Measurements from ENCODE around the gene LPAR3.

Gene LPAR3

DNA sequence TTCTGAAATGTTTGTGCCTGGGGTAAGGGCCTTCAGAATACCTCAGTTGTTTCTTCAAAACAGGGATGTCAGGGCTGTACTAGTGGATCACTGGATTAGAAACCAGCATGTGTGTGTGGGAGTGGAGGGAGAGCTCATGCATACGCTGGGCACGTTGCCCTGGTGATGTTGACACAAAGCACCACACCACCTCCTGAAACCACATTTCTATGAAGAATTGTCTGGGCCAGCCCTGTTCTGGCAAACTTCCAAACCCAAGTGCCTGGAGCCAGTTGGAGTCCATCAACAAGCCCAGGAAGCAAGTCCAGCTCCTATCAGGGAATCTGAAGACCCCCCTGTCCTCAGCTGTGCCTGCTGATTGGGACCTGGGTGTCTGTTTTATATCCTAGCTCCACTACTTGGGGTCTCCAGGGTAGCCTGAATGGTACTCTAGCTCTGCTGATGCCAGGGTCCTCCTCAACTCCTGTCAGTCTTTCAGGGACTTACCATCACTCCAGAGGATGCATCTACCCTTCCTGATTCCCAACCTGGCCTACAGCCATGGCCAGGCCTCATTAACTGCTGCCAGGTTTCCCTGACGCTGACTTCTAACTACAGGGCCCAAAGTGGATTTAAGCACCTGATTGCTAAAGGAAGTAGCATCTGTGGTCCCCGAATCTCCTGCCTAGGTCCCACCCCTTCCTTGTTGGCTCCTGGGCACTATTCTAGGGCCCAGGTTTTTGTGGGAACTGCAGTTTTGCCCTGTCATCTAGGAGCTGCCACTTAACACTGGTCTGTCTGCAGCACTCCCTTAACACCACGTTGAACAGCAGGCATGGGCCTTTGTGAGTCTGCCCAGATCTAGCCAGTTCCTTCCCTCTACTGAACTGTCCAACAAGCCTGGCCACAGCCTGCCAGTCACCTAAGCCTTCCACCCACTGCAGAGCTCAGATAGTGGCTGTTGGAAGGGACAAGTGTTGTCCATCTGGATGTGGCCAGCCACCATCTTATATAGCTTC is 45.5 kb downstream of the LPAR3 start:
- Histone ChIP-seq H3K9me3 (ENCODE audit: control insufficient read depth in 2 of 2, low read length in 2 of 2) (no peaks in the 10 kb centered on the region), H3K9ac (ENCODE audit: low read depth in 1 of 2, low read length in 2 of 2) (no peak overlapping the region), H3K27ac (ENCODE audit: low read depth in 2 of 2, low read length in 2 of 2) (no peak overlapping the region), H3K4me3 (ENCODE audit: low read length in 2 of 2) (no peak overlapping the region), H3K4me1 (ENCODE audit: control insufficient read depth in 2 of 2, insufficient read depth in 2 of 2, low read length in 2 of 2) (peaks cover 4 to 10% of the 10 kb centered on the region in 2 donors), H3K36me3 (ENCODE audit: control insufficient read depth in 2 of 2, insufficient read depth in 2 of 2, low read length in 2 of 2) (no peaks in the 10 kb centered on the region), H3K27me3 (ENCODE audit: control insufficient read depth in 2 of 2, insufficient read depth in 2 of 2, low read length in 2 of 2) (no peaks in the 10 kb centered on the region)

DNA sequence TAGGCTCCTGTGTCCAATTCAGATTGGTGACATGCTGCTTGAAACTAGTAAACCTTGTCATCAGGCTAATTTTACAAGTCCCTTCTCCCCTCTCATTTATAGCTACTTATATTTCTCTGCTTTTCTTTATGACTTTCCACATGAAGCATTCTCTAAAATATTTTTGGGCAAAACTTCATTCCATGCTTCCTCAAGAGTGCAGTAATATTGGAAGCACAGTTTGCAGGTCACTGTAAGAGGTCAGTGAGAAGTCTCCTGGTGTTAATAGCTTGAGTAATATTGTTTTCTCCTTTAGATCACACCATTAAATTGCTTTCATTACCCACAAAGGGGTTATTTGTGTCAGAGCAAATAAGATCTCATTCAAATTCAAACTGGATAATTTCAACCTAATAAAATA is 46.6 kb downstream of the LPAR3 start:
- no peak overlapping the region for H3K27ac ChIP-seq (ENCODE audit: low read depth in 2 of 2, low read length in 2 of 2)
- peaks cover 4 to 10% of the 10 kb centered on the region in 2 donors for H3K4me1 ChIP-seq (ENCODE audit: control insufficient read depth in 2 of 2, insufficient read depth in 2 of 2, low read length in 2 of 2)
- no peaks in the 10 kb centered on the region for H3K27me3 ChIP-seq (ENCODE audit: control insufficient read depth in 2 of 2, insufficient read depth in 2 of 2, low read length in 2 of 2)
- H3K4me3 ChIP-seq (ENCODE audit: low read length in 2 of 2) = no peak overlapping the region
- H3K36me3 ChIP-seq (ENCODE audit: control insufficient read depth in 2 of 2, insufficient read depth in 2 of 2, low read length in 2 of 2) = no peaks in the 10 kb centered on the region
- no peak overlapping the region for H3K9ac ChIP-seq (ENCODE audit: low read depth in 1 of 2, low read length in 2 of 2)
- H3K9me3 ChIP-seq (ENCODE audit: control insufficient read depth in 2 of 2, low read length in 2 of 2) = no peaks in the 10 kb centered on the region

DNA sequence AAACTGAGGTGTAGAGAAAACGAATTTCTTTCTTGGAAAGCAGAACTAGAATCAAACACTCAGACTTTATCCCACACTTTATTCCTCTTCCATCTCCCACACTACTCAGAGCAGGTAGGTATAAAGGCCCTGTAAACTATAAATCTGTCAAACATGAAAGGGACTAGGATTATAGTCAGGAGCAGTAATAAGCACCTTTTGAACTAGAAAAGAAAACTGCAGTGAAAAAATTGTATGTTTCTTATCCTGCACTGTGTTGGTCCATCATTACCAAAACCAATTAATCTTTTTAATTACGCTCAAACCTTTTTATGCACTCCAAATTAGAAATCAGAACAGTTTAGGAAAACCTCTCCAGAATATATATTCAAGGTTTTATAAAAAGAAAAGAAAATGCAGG is 47.6 kb downstream of the LPAR3 start:
- no peaks in the 10 kb centered on the region for H3K27me3 ChIP-seq (ENCODE audit: control insufficient read depth in 2 of 2, insufficient read depth in 2 of 2, low read length in 2 of 2)
- H3K27ac ChIP-seq (ENCODE audit: low read depth in 2 of 2, low read length in 2 of 2) = no peak overlapping the region
- H3K4me1 ChIP-seq (ENCODE audit: control insufficient read depth in 2 of 2, insufficient read depth in 2 of 2, low read length in 2 of 2) = peaks cover 4 to 10% of the 10 kb centered on the region in 2 donors
- no peak overlapping the region for H3K4me3 ChIP-seq (ENCODE audit: low read length in 2 of 2)
- H3K9ac ChIP-seq (ENCODE audit: low read depth in 1 of 2, low read length in 2 of 2) = no peak overlapping the region
- H3K36me3 ChIP-seq (ENCODE audit: control insufficient read depth in 2 of 2, insufficient read depth in 2 of 2, low read length in 2 of 2) = no peaks in the 10 kb centered on the region
- no peaks in the 10 kb centered on the region for H3K9me3 ChIP-seq (ENCODE audit: control insufficient read depth in 2 of 2, low read length in 2 of 2)

DNA sequence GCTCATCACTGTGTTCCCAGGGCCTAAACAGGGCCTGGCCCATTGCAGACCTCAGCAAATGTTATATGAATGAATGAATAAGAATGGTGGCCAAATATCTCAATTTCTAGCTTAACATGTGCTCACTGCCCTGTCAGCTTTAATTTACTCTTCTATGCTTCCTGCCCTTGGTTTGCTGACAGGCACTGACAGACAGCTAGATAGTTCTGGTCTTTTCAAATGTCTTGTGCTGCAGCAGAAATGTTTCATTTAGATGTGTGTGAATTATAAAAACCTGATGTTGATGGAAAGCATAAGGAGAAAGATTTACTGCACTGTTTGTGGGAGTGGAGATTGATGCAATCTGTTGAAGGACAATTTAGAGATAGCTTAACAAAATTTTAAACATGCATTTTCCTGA is 48.9 kb downstream of the LPAR3 start:
- H3K4me3 ChIP-seq (ENCODE audit: low read length in 2 of 2) = no peak overlapping the region
- H3K27me3 ChIP-seq (ENCODE audit: control insufficient read depth in 2 of 2, insufficient read depth in 2 of 2, low read length in 2 of 2) = no peaks in the 10 kb centered on the region
- no peaks in the 10 kb centered on the region for H3K9me3 ChIP-seq (ENCODE audit: control insufficient read depth in 2 of 2, low read length in 2 of 2)
- H3K27ac ChIP-seq (ENCODE audit: low read depth in 2 of 2, low read length in 2 of 2) = no peak overlapping the region
- no peak overlapping the region for H3K9ac ChIP-seq (ENCODE audit: low read depth in 1 of 2, low read length in 2 of 2)
- no peaks in the 10 kb centered on the region for H3K36me3 ChIP-seq (ENCODE audit: control insufficient read depth in 2 of 2, insufficient read depth in 2 of 2, low read length in 2 of 2)
- peaks cover 4 to 10% of the 10 kb centered on the region in 2 donors for H3K4me1 ChIP-seq (ENCODE audit: control insufficient read depth in 2 of 2, insufficient read depth in 2 of 2, low read length in 2 of 2)

DNA sequence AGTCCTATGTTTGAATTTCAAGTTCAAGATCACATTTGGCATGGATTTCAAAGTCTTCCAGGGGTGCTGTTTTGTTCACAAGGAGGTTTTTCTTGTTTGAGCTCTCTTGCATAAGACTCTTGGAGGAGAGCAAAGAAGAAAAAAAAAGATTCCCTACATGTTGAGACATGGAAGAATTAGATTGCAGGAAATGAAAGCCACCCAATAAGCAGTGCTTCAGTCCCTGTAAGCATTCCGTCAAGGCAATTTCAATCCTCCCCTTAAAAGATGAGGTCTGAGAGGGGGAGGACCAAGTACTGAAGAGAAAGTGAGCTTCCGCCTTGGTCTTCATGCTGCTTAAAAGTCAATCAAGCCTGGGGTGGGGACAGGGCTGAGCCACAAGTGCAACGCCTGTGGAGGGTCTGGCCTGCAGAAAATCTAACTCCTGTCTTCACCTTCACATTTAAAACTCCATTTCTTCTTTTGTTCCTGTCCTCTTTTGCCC is 50.2 kb downstream of the LPAR3 start:
- no peaks in the 10 kb centered on the region for H3K9me3 ChIP-seq (ENCODE audit: control insufficient read depth in 2 of 2, low read length in 2 of 2)
- peaks cover 0 to 3% of the 10 kb centered on the region in 2 donors for H3K27me3 ChIP-seq (ENCODE audit: control insufficient read depth in 2 of 2, insufficient read depth in 2 of 2, low read length in 2 of 2)
- H3K36me3 ChIP-seq (ENCODE audit: control insufficient read depth in 2 of 2, insufficient read depth in 2 of 2, low read length in 2 of 2) = no peaks in the 10 kb centered on the region
- no peak overlapping the region for H3K4me3 ChIP-seq (ENCODE audit: low read length in 2 of 2)
- H3K9ac ChIP-seq (ENCODE audit: low read depth in 1 of 2, low read length in 2 of 2) = no peak overlapping the region
- H3K27ac ChIP-seq (ENCODE audit: low read depth in 2 of 2, low read length in 2 of 2) = no peak overlapping the region
- H3K4me1 ChIP-seq (ENCODE audit: control insufficient read depth in 2 of 2, insufficient read depth in 2 of 2, low read length in 2 of 2) = peaks cover 4 to 8% of the 10 kb centered on the region in 2 donors

DNA sequence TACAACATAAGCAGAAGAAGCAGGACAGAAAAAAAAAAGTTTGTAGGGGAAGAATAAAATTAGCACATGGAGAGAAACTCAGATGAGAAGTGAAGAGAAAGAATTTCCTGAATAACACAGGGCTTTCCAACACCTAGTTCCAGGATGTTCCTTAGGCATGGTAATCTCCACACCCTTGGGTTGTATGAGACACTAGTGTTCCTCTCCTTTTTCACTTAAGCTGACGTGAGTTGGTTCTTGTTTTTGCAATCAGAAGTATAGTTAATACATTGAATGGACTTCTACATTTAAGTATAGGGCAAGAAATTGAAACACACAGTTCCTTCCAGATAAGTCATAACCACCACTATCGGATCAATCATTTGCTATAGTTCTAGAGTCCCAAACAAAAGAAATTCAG is 51.0 kb downstream of the LPAR3 start:
- no peak overlapping the region for H3K27ac ChIP-seq (ENCODE audit: low read depth in 2 of 2, low read length in 2 of 2)
- H3K9me3 ChIP-seq (ENCODE audit: control insufficient read depth in 2 of 2, low read length in 2 of 2) = no peaks in the 10 kb centered on the region
- H3K9ac ChIP-seq (ENCODE audit: low read depth in 1 of 2, low read length in 2 of 2) = no peak overlapping the region
- H3K27me3 ChIP-seq (ENCODE audit: control insufficient read depth in 2 of 2, insufficient read depth in 2 of 2, low read length in 2 of 2) = peaks cover 0 to 3% of the 10 kb centered on the region in 2 donors
- H3K4me1 ChIP-seq (ENCODE audit: control insufficient read depth in 2 of 2, insufficient read depth in 2 of 2, low read length in 2 of 2) = no peaks in the 10 kb centered on the region
- no peaks in the 10 kb centered on the region for H3K36me3 ChIP-seq (ENCODE audit: control insufficient read depth in 2 of 2, insufficient read depth in 2 of 2, low read length in 2 of 2)
- no peak overlapping the region for H3K4me3 ChIP-seq (ENCODE audit: low read length in 2 of 2)

DNA sequence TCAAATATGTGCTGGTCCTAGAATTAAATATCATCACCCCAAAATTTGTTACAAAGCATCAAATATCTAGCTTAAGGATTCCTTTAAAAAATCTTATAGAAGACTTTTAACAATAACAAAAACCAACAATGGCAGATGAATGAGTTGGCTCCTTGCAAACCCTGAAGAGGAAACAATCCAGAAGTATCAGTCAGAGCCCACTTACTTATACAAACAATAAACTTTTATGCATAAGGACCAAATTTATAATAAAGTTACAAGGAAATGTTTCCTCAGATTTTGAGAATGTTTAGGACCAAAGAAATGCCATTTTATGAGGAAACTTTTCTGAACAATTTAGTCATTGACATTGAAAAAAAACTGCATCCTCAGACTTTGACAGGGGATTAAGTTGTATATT is 52.7 kb downstream of the LPAR3 start:
- Histone ChIP-seq H3K9me3 (ENCODE audit: control insufficient read depth in 2 of 2, low read length in 2 of 2) (no peaks in the 10 kb centered on the region), H3K27me3 (ENCODE audit: control insufficient read depth in 2 of 2, insufficient read depth in 2 of 2, low read length in 2 of 2) (peaks cover 0 to 3% of the 10 kb centered on the region in 2 donors), H3K4me1 (ENCODE audit: control insufficient read depth in 2 of 2, insufficient read depth in 2 of 2, low read length in 2 of 2) (no peaks in the 10 kb centered on the region), H3K9ac (ENCODE audit: low read depth in 1 of 2, low read length in 2 of 2) (no peak overlapping the region), H3K36me3 (ENCODE audit: control insufficient read depth in 2 of 2, insufficient read depth in 2 of 2, low read length in 2 of 2) (no peaks in the 10 kb centered on the region), H3K27ac (ENCODE audit: low read depth in 2 of 2, low read length in 2 of 2) (no peak overlapping the region), H3K4me3 (ENCODE audit: low read length in 2 of 2) (no peak overlapping the region)

DNA sequence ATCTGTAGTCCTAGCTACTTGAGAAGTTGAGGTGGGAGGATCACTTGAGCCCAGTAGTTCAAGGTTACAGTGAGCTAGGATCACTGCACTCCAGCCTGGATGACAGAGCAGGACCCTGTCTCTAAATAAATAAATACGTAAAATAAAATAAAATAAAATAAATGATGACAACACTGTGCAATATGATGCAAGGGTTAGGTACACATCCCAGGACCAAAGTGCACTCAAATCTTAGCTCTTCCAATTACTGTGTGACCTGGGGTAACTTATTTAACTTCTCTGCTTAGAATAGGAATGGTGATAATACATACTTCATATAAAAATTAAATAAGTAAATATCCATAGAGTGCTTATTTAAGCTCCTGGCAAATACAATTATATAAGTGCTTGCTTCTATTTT is 53.5 kb downstream of the LPAR3 start:
- no peaks in the 10 kb centered on the region for H3K4me1 ChIP-seq (ENCODE audit: control insufficient read depth in 2 of 2, insufficient read depth in 2 of 2, low read length in 2 of 2)

DNA sequence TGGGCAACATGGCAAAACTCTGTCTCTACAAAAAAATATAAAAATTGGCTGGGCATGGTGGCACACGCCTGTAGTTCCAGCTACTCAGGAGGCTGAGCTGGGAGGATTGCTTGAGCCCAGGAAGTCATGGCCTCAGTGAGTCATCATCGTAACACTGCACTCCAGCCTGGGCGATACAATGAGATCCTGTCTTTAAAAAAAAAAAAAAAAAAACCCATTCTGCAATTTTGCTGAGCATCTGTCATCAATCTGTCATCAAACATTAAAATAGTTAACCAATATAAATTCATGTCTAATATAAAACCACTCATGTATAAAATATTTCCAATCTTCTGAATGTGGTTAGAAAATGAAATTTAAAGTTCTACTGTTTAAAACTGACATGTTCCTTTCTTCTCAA is 56.9 kb downstream of the LPAR3 start:
- no peaks in the 10 kb centered on the region for H3K36me3 ChIP-seq (ENCODE audit: control insufficient read depth in 2 of 2, insufficient read depth in 2 of 2, low read length in 2 of 2)
- no peaks in the 10 kb centered on the region for H3K9me3 ChIP-seq (ENCODE audit: control insufficient read depth in 2 of 2, low read length in 2 of 2)
- no peak overlapping the region for H3K27ac ChIP-seq (ENCODE audit: low read depth in 2 of 2, low read length in 2 of 2)
- no peak overlapping the region for H3K4me3 ChIP-seq (ENCODE audit: low read length in 2 of 2)
- H3K27me3 ChIP-seq (ENCODE audit: control insufficient read depth in 2 of 2, insufficient read depth in 2 of 2, low read length in 2 of 2) = peaks cover 0 to 3% of the 10 kb centered on the region in 2 donors
- H3K9ac ChIP-seq (ENCODE audit: low read depth in 1 of 2, low read length in 2 of 2) = no peak overlapping the region
- no peaks in the 10 kb centered on the region for H3K4me1 ChIP-seq (ENCODE audit: control insufficient read depth in 2 of 2, insufficient read depth in 2 of 2, low read length in 2 of 2)

More for the DNA sequence above, 53.5 kb downstream of the LPAR3 start:
- Histone ChIP-seq H3K9me3 (ENCODE audit: control insufficient read depth in 2 of 2, low read length in 2 of 2) (no peaks in the 10 kb centered on the region), H3K27ac (ENCODE audit: low read depth in 2 of 2, low read length in 2 of 2) (no peak overlapping the region), H3K27me3 (ENCODE audit: control insufficient read depth in 2 of 2, insufficient read depth in 2 of 2, low read length in 2 of 2) (peaks cover 0 to 3% of the 10 kb centered on the region in 2 donors), H3K9ac (ENCODE audit: low read depth in 1 of 2, low read length in 2 of 2) (no peak overlapping the region), H3K4me3 (ENCODE audit: low read length in 2 of 2) (no peak overlapping the region), H3K36me3 (ENCODE audit: control insufficient read depth in 2 of 2, insufficient read depth in 2 of 2, low read length in 2 of 2) (no peaks in the 10 kb centered on the region)

DNA sequence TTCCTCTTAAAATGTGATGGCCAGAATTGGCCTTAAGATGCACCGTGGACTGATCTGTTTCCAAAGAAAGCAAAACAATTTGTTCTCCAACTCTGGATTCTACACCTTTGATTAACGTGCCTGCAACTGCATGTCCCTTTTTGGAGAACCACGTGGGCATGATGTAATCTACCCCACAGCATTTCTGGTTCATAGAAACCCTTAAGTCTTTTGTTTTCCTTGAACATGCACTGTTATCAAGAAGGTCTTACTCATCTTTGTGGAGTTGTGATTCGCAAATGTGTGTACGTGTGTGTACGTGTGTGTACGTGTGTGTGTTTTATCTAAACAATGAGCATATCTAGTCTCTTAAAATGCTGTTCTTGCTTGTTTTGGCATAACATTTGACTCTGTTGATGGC is 57.8 kb downstream of the LPAR3 start:
- H3K27me3 ChIP-seq (ENCODE audit: control insufficient read depth in 2 of 2, insufficient read depth in 2 of 2, low read length in 2 of 2) = peaks cover 0 to 3% of the 10 kb centered on the region in 2 donors
- H3K36me3 ChIP-seq (ENCODE audit: control insufficient read depth in 2 of 2, insufficient read depth in 2 of 2, low read length in 2 of 2) = no peaks in the 10 kb centered on the region
- no peak overlapping the region for H3K9ac ChIP-seq (ENCODE audit: low read depth in 1 of 2, low read length in 2 of 2)
- no peaks in the 10 kb centered on the region for H3K9me3 ChIP-seq (ENCODE audit: control insufficient read depth in 2 of 2, low read length in 2 of 2)
- no peaks in the 10 kb centered on the region for H3K4me1 ChIP-seq (ENCODE audit: control insufficient read depth in 2 of 2, insufficient read depth in 2 of 2, low read length in 2 of 2)
- H3K27ac ChIP-seq (ENCODE audit: low read depth in 2 of 2, low read length in 2 of 2) = no peak overlapping the region
- no peak overlapping the region for H3K4me3 ChIP-seq (ENCODE audit: low read length in 2 of 2)
